Small intestine (tissue), 4 donors: ENCODE data around the gene AASS. TPM values are rescaled to one million over a fixed set of nuclear protein-coding genes. Genes with fewer than 3 reads are reported as not detected.

Experiments used
- polyA plus RNA-seq, 4 donors: library from polyadenylated mRNA; stranded (reverse) in 3 of 4; unstranded in 1 of 4; fragments of 200-250 nt in 3 of 4; fragments of 120-200 nt in 1 of 4; gene quantifications; one replicate each; pipeline versions ENCODE4 v1.2.1 to v1.2.3, GENCODE V29; 2013
- donor health status: healthy with polysubstance abuse.
- donor health status: Bipolar disorder and iron deficiency.
- donor health status: healthy.

AASS gene
- polyA plus RNA-seq, 4 donors: 4.5 to 17.0 (median 6.3) TPM

Other genes with a start within 250 kb of the AASS start
- gene FEZF1, start 160.5 kb upstream of the AASS start, polyA plus RNA-seq: not detected